Measurements from ENCODE around the gene TPCN2. TPM values are rescaled to one million over a fixed set of nuclear protein-coding genes. Genes with fewer than 3 reads are reported as not detected.

Gene TPCN2
- total RNA-seq, 1 donor from 2014 or later: 31.4 TPM

DNA sequence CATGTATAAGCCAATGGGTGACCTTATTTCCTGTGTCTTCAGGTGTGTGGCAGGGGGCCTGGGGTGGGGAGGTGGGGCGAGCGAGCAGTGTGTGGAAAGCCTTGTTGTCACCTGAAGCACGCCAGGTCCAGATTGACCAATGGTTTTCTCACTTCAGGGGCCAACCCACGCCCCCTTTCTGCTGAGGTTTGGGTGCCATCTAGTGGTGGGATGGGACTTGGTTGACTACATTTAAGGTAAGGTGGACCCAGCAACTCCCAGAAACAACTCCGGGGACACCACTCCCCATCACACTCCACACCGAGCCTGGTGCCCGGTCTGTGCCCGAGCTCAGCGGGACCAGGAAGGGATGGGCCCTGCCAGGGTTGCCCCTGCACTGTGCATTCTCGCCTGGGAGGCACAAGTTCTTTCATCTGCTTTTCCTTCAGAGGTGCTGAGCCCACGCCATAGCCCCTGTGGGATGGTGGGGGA, 40.0 kb downstream of the TPCN2 start:
- Mint-ChIP-seq H3K4me3 (ENCODE audit: unreplicated experiment) (no peak overlapping the region), H3K27me3 (ENCODE audit: unreplicated experiment) (peaks cover 2% of the 10 kb centered on the region), H3K27ac (ENCODE audit: unreplicated experiment) (no peak overlapping the region), H3K9me3 (ENCODE audit: unreplicated experiment) (peaks cover 3% of the 10 kb centered on the region), H3K36me3 (ENCODE audit: low read depth, unreplicated experiment) (peaks cover 32% of the 10 kb centered on the region), H3K4me1 (ENCODE audit: unreplicated experiment) (no peaks in the 10 kb centered on the region)
- TF ChIP-seq, protein P1, sequence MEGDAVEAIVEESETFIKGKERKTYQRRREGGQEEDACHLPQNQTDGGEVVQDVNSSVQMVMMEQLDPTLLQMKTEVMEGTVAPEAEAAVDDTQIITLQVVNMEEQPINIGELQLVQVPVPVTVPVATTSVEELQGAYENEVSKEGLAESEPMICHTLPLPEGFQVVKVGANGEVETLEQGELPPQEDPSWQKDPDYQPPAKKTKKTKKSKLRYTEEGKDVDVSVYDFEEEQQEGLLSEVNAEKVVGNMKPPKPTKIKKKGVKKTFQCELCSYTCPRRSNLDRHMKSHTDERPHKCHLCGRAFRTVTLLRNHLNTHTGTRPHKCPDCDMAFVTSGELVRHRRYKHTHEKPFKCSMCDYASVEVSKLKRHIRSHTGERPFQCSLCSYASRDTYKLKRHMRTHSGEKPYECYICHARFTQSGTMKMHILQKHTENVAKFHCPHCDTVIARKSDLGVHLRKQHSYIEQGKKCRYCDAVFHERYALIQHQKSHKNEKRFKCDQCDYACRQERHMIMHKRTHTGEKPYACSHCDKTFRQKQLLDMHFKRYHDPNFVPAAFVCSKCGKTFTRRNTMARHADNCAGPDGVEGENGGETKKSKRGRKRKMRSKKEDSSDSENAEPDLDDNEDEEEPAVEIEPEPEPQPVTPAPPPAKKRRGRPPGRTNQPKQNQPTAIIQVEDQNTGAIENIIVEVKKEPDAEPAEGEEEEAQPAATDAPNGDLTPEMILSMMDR (IDR thresholded peaks at IDR 0.05; ENCODE audit: unreplicated experiment): peak; percentile 72
- DNase-seq (ENCODE audit: low spot score): peak; percentile 77

DNA sequence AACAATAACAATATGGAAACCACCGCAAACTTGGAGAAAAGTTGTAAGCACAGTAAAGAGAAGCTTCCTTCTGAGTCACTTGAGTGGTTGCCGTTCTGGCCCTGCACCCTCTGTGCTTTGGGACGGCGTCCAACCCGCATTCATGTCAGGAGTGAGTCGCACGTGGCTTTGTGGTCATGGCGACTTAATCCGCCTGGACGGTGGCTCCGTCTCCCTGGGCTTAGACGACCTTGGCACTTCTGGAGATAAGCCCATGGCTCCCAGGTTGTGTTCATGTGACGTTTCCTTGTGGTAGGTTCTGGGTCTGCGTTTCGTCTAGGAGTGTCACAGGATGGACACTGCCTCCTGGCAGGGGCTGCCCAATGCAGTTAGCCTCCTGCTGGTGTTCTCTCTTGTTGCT, 40.5 kb downstream of the TPCN2 start:
- no peak overlapping the region for H3K27ac Mint-ChIP-seq (ENCODE audit: unreplicated experiment)
- H3K36me3 Mint-ChIP-seq (ENCODE audit: low read depth, unreplicated experiment): peaks cover 34% of the 10 kb centered on the region
- H3K27me3 Mint-ChIP-seq (ENCODE audit: unreplicated experiment): peaks cover 4% of the 10 kb centered on the region
- H3K9me3 Mint-ChIP-seq (ENCODE audit: unreplicated experiment): peaks cover 3% of the 10 kb centered on the region
- TF ChIP-seq, protein P1 (IDR thresholded peaks at IDR 0.05; ENCODE audit: unreplicated experiment): no peak
- H3K4me3 Mint-ChIP-seq (ENCODE audit: unreplicated experiment): no peak overlapping the region
- DNase-seq (ENCODE audit: low spot score): no peak
- H3K4me1 Mint-ChIP-seq (ENCODE audit: unreplicated experiment): no peaks in the 10 kb centered on the region

GRCh38 chr11:69091638-69092165, 43.0 kb downstream of the TPCN2 start:
- Mint-ChIP-seq H3K4me3 (ENCODE audit: unreplicated experiment) (no peak overlapping the region), H3K36me3 (ENCODE audit: low read depth, unreplicated experiment) (peaks cover 30% of the 10 kb centered on the region), H3K9me3 (ENCODE audit: unreplicated experiment) (peaks cover 3% of the 10 kb centered on the region), H3K4me1 (ENCODE audit: unreplicated experiment) (peaks cover 2% of the 10 kb centered on the region), H3K27ac (ENCODE audit: unreplicated experiment) (no peak overlapping the region), H3K27me3 (ENCODE audit: unreplicated experiment) (peaks cover 2% of the 10 kb centered on the region)
- TF ChIP-seq, protein P1 (IDR thresholded peaks at IDR 0.05; ENCODE audit: unreplicated experiment): no peak
- no peak for DNase-seq (ENCODE audit: low spot score)

- TF ChIP-seq, protein P1 (IDR thresholded peaks at IDR 0.05; ENCODE audit: unreplicated experiment): no peak
- Mint-ChIP-seq H3K27me3 (ENCODE audit: unreplicated experiment) (peaks cover 2% of the 10 kb centered on the region), H3K9me3 (ENCODE audit: unreplicated experiment) (peaks cover 3% of the 10 kb centered on the region), H3K4me1 (ENCODE audit: unreplicated experiment) (peaks cover 6% of the 10 kb centered on the region), H3K36me3 (ENCODE audit: low read depth, unreplicated experiment) (peaks cover 30% of the 10 kb centered on the region), H3K4me3 (ENCODE audit: unreplicated experiment) (no peak overlapping the region), H3K27ac (ENCODE audit: unreplicated experiment) (no peak overlapping the region)
- no peak for DNase-seq (ENCODE audit: low spot score)
These were observed 43.5 kb downstream of the TPCN2 start for GRCh38 chr11:69092263-69092662.

DNA sequence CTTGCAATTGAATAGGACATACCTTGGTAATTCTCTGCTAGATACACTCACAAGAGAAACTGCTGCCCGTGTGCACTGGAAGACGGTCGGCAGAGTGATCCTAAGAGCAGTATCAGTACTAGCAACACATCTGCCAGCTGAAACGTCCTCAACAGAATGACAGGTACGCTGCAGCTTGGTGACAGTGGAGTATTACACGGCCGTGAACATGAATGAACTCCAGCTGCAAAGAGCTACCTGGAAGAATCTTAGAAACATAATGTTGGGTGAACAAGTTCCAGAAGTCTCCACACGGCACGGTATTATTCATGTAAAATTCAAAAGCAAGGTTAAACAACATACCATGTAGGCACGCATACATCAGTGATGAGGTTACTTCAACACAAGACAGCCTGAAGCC, 44.4 kb downstream of the TPCN2 start:
- peaks cover 2% of the 10 kb centered on the region for H3K27me3 Mint-ChIP-seq (ENCODE audit: unreplicated experiment)
- H3K27ac Mint-ChIP-seq (ENCODE audit: unreplicated experiment): no peak overlapping the region
- peaks cover 8% of the 10 kb centered on the region for H3K4me1 Mint-ChIP-seq (ENCODE audit: unreplicated experiment)
- DNase-seq (ENCODE audit: low spot score): no peak
- TF ChIP-seq, protein P1 (IDR thresholded peaks at IDR 0.05; ENCODE audit: unreplicated experiment): no peak
- H3K9me3 Mint-ChIP-seq (ENCODE audit: unreplicated experiment): peaks cover 3% of the 10 kb centered on the region
- H3K4me3 Mint-ChIP-seq (ENCODE audit: unreplicated experiment): no peak overlapping the region
- peaks cover 30% of the 10 kb centered on the region for H3K36me3 Mint-ChIP-seq (ENCODE audit: low read depth, unreplicated experiment)
